NCI-H510A treated with DMSO at 0.1 percent for 48 hours (cell line): ENCODE data around the gene USP40.

Experiments used
- DNase-seq: peaks from one replicate; lab custom pipeline; 2025; lab: John Stamatoyannopoulos, UW

The USP40 gene

DNA sequence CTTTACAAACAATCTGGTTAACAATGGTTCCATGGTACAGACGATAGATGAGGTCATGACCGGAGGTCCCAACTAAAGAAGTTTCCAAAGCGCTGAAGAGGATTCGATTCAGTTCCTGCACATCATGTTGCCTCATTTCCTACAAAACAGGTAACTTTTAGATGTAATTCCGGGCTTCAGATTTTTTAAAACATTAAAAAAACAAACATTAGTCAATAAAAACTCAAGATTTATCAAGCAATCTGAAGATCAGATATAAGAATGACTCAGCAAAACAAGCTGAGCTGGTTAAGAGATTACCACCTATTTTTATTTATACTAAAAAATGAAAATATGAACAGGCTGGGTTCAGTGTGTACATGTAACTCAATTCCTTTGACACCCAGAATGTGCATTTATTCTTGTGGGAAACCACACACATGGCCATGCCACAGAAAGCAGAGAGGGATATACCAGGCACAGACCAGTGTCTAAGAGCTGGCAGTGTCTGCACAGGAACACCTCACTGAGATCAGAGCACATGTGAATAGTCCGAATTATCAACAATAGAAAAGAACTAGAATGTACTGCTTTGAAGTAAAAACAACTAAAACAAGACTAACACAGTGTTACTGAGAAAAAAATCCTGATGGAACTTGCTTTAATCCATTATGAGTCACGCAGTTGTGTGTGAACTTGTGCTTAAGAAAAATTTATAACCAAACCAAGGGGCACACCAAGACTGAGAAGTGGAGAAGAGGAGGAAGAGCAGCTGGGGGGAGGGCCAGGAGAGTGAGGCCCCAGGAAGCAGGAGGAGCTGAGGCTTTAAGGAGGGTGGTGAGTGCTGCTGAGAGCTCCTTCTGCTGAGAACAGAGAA is 9.5 kb downstream of the USP40 start:
- DNase-seq, result no peak

GRCh38 chr2:233553366-233553765 is 13.2 kb downstream of the USP40 start:
- DNase-seq, result no peak

DNA sequence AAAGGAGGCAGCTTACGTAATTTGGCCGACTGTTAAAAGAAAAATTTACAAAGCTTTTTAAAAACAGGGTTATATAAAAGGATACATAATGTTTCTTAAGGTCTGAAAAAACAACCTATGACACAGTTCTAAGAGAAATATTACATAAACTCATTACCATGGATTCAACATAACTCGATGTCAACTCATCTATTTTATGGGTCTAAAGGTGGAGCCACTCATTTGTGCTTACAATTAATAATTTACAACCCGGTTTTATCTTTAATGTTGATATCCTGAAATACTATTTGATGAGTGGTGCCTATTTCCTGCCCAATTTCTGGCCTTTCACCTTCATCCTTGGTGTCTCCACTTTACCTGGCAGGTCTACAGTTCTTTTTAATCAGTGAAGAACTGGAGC is 15.1 kb downstream of the USP40 start:
- no peak for DNase-seq

GRCh38 chr2:233546774-233547173 is 19.8 kb downstream of the USP40 start:
- no peak for DNase-seq

- DNase-seq, result no peak
Measured at GRCh38 chr2:233546101-233546500, 20.5 kb downstream of the USP40 start.

DNA sequence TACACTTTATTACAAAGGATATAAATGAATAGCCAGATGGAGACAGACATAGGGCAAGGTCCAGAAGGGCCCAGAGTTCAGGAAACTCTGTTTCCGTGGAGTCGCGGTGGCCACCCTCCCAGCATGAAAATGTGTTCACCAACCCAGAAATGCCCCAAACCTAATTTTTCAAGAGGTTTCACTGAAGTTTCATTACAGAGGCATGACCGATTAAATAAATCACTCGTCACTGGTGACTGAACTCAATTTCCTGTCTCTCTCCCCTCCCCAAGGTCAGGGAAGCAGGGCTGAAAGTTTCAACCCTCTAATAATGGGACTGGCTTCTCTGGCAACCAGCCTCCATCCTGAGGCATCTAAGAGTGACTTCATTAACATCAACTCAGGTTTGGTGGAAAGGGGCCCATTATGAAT is 22.4 kb downstream of the USP40 start:
- DNase-seq, result no peak

DNA sequence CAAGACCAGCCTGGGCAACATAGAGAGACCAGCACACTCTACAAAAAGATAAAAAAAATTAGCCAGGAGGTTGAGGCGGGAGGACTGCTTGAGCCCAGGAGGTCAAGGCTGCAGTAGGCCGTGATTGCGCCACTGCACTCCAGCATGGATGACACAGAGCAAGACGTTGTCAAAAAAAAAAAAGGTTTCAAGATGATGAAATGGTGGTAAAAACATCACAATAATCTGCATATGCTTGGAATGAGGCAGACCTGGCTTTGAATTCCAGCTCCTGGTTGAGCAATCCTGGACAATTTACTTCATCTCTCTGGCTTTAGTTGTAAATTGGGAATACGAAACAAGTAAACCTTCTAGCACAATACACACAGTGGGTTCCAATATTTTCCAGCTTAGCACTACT is 24.1 kb downstream of the USP40 start:
- DNase-seq, result no peak

DNA sequence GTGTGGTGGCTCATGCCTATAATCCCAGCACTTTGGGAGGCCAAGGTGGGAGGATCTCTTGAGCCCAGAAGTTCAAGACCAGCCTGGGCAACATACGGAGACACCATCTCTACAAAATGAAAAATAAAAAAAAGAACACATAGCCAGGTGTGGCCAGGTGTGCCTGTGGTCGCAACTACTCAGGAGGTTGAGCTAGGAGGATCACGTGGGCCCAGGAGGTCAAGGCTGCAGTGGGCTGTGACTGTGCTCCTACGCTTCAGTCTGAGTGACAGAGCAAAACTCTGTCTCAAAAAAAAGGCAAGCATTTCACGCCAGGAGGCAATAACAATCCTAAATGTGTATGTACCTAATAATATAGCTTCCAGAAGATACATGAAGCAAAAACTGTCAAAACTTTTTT is 27.8 kb downstream of the USP40 start:
- no peak for DNase-seq

- DNase-seq, result no peak
Measured at GRCh38 chr2:233535271-233535670, 31.3 kb downstream of the USP40 start.

GRCh38 chr2:233532971-233533370 is 33.6 kb downstream of the USP40 start:
- no peak for DNase-seq

GRCh38 chr2:233531955-233532354 is 34.6 kb downstream of the USP40 start:
- no peak for DNase-seq

DNA sequence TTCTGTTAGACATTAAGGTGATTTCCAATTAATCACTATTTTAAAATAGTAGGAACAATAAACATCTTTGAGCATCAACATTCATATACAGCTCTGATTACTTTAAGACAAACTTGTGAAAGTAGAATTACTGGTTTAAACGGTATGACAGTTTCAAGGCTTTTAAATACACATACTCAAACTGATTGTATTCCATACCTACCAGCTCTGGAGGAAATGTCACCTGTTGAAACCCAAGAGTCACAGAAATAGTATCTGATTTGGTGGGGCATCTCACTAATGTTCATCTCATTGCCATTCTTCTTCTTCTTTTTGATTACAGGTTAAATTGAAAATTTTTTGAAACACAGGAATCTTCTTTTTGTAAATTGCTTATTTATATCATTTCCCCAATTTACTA is 36.2 kb downstream of the USP40 start:
- DNase-seq, result no peak

GRCh38 chr2:233528182-233528581 is 38.4 kb downstream of the USP40 start:
- DNase-seq, result no peak

DNA sequence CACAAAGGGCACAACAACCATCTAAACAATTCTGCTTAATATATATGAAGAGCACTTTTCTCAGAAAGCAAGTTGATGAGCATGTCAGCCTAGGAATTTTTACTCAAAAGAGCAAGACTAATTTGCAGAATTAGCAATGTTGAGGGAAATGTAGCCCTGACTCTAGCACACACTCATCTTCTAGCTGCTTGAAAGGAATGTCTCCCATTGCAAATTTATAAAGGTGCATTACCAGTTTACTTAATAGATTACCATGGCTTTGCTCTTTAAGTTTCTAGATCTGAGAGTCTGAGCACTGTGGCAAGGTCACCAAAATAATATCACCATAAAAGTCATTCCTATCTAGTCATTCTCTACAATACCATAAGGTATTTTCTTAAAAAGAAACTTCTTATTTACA is 40.8 kb downstream of the USP40 start:
- DNase-seq, result no peak

- DNase-seq, result no peak
Measured at GRCh38 chr2:233519787-233520611, 46.6 kb downstream of the USP40 start.

GRCh38 chr2:233513953-233514655 is 52.5 kb downstream of the USP40 start:
- DNase-seq, result peak; percentile 28

DNA sequence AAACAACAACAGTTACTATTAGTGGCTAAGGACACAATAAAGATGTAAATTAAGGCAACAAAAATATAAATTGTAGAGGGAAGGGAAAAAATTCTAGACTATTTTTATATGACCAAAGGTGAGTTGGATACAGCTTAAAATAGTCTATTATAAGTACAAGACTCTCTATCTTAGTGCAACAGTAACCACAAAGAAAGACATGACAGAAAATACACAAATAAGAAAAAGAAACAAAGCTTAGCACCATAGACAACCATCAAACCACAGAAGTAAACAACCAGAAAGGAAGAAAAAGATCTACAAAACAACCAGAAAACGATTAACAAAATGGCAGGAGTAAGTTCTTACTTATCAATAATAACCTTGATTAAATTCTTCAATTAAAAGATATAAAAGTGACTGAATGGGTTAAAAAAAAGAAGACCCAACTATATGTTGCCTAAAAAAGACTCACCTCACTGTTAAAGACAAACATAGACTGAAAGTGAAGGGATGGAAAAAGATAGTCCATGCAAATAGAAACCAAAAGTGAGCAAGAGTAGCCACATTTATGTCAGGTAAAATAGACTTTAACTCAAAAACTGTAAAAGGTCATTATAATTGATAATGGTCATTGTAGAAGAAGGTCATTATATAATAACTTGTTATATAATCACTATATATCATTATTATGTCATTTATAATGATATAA is 62.5 kb downstream of the USP40 start:
- no peak for DNase-seq

DNA sequence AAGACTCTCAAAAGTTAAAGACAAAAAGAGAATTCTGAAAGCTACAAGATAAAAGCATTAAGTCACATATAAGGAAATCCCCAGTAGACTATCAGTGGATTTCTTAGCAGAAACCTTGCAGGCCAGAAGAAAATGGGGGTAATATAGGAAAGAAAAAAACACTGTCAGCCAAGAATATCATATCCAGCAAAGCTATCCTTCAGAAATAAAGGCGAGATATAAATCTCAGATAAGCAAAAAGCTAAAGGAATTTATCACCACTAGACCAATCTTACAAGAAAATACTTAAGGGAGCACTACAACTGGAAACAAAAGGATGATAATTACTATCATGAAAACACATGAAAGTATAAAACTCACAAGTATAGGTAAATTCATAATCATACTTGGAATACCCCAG is 63.1 kb downstream of the USP40 start:
- no peak for DNase-seq

DNA sequence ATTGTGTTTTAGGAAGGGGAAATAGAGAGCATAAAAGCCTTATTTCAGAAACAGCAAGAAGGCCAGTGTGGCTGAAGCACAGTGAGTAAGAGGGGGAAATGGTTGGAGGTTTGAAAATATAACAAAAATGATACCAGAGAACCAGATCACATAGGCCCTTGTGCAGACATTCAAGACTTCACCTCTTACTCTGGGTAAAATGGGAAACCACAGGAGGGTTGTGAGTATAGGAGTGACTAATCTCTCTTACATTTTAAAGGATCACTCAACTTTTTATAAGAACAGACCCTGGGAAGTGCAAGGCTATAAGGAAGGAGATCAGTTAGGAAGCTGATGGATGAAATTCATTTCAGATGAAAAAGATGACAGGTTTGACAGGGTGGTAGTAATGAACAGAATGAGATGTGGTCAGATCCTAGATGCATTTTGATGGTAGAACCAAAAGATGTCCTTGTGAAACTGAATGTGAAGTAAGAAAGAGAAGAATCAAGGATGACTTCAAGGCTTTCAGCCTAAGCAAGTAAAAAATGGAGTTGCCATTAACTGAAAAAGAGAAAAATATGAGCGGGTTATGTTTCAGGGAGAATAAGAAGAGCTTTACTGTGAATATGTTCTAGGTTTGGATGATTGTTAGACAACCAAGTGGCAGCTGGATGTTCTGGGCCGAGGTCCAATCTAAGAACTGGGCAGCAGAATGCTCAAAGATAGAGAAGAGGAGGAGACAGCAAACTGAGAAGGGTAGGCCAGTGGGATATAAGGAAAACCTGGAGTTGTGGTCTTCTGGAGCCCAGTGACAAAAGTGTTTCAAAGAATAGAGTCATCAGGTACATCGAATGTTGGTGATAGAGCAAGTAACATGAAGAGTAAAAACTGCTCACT is 65.1 kb downstream of the USP40 start:
- no peak for DNase-seq

DNA sequence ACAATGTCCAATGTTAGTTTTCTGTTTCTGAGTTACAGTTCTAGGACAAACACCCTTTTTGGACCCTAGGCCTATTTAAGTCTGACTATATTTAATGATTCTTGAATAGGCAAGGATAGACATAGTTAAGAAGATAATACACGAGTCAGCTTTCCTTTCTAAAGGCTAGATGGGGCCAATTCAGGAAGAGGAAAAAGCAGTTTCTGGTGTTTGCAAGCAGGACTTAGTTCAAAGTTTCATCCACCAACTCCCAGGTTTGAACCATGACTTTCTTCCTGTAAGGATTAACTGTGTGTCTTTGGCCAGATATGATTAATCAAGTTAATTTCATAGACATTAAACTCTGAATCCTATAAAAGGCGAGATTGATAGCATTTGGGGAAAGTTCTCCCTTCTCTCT is 66.7 kb downstream of the USP40 start:
- DNase-seq, result no peak

DNA sequence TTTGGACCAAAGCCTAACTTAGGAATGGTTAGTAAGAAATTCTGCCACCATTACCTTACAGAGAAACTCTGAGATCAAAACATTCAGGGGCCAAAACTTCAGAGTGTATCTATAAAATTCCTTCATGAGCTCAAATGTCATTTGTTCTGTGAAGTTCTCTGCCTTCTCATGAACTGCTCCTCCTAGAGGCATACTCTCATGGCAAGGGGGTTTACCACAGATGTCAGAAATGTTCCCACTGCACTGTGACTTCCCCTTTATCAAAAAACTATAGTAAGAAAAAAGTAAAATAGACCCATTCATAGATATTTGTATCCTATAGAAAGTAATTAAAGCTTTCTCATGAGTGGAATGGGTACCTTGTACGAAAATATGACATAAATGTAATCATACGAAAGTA is 68.5 kb downstream of the USP40 start:
- no peak for DNase-seq
